H9 (cell line): Measurements from ENCODE around the gene OTULIN. TPM values are rescaled to one million over a fixed set of nuclear protein-coding genes. Genes with fewer than 3 reads are reported as not detected.

Experiments used
- DNase-seq: peaks from one replicate; pipeline ENCODE4 v3.0.0-alpha.2; 2017
- H2AFZ ChIP-seq: one replicate; pipeline ENCODE4 v1.6.1; 2013; ENCODE audit warnings: mild to moderate bottlenecking, low read length, control low read depth, moderate library complexity
- H2AK5ac ChIP-seq: 2 replicates; pipeline ENCODE4 v1.6.1; 2013; ENCODE audit warnings: low read length, control low read depth, mixed read lengths; ENCODE audit not compliant: insufficient read length
- H2BK120ac ChIP-seq: one replicate; pipeline ENCODE4 v1.6.1; 2013; ENCODE audit warnings: low read depth, mild to moderate bottlenecking, low read length, control low read depth, inconsistent platforms; ENCODE audit not compliant: poor library complexity, severe bottlenecking
- H2BK12ac ChIP-seq: 2 replicates; pipeline ENCODE4 v1.6.1; 2013; ENCODE audit warnings: low read length, control low read depth, mixed read lengths, low read depth; ENCODE audit not compliant: insufficient read length
- H2BK15ac ChIP-seq: 2 replicates; pipeline ENCODE4 v1.6.1; 2013; ENCODE audit warnings: low read depth, low read length, control low read depth
- H2BK20ac ChIP-seq: one replicate; pipeline ENCODE4 v1.6.1; 2013; ENCODE audit warnings: low read depth, mild to moderate bottlenecking, low read length, control low read depth, inconsistent platforms; ENCODE audit not compliant: poor library complexity, severe bottlenecking
- H2BK5ac ChIP-seq: 2 replicates; pipeline ENCODE4 v1.6.1; 2013; ENCODE audit warnings: low read length, control low read depth, mixed read lengths; ENCODE audit not compliant: insufficient read length
- H3K14ac ChIP-seq: 2 replicates; pipeline ENCODE4 v1.6.1; 2013; ENCODE audit warnings: low read length, control low read depth; ENCODE audit not compliant: insufficient read depth
- H3K18ac ChIP-seq: 2 replicates; pipeline ENCODE4 v1.6.1; 2013; ENCODE audit warnings: low read depth, mild to moderate bottlenecking, mixed read lengths, low read length, control low read depth; ENCODE audit not compliant: insufficient read length
- H3K23ac ChIP-seq: 2 replicates; pipeline ENCODE4 v1.6.1; 2013; ENCODE audit warnings: low read length, control low read depth, mixed read lengths, low read depth; ENCODE audit not compliant: insufficient read length
- H3K23me2 ChIP-seq: 2 replicates; pipeline ENCODE4 v1.6.1; 2013; ENCODE audit warnings: low read depth, mild to moderate bottlenecking, mixed read lengths, low read length, control low read depth; ENCODE audit not compliant: insufficient read length, poor library complexity, severe bottlenecking
- H3K27ac ChIP-seq: 2 replicates; pipeline ENCODE4 v1.5.1; 2013; ENCODE audit warnings: low read length, control low read depth, mixed read lengths, low read depth; ENCODE audit not compliant: insufficient read length
- H3K27me3 ChIP-seq: 2 replicates; pipeline ENCODE4 v1.6.1; 2013; ENCODE audit warnings: low read length, control low read depth, inconsistent platforms; ENCODE audit not compliant: insufficient read depth
- H3K4ac ChIP-seq: 2 replicates; pipeline ENCODE4 v1.6.1; 2013; ENCODE audit warnings: low read depth, mild to moderate bottlenecking, control low read depth, inconsistent platforms, low read length, moderate library complexity
- H3K4me1 ChIP-seq: 2 replicates; pipeline ENCODE4 v1.6.1; 2013; ENCODE audit warnings: low read length, control low read depth, inconsistent platforms; ENCODE audit not compliant: insufficient read depth
- H3K4me2 ChIP-seq: 2 replicates; pipeline ENCODE4 v1.6.1; 2013; ENCODE audit warnings: low read length, control low read depth, mixed read lengths; ENCODE audit not compliant: insufficient read length, insufficient read depth
- H3K56ac ChIP-seq: 2 replicates; pipeline ENCODE4 v1.6.1; 2013; ENCODE audit warnings: low read depth, mild to moderate bottlenecking, mixed read lengths, low read length, control low read depth; ENCODE audit not compliant: insufficient read length
- H3K79me1 ChIP-seq: 2 replicates; pipeline ENCODE4 v1.6.1; 2013; ENCODE audit warnings: low read depth, mild to moderate bottlenecking, moderate library complexity, low read length, control low read depth, inconsistent platforms; ENCODE audit not compliant: insufficient read depth, poor library complexity, severe bottlenecking
- H3K79me2 ChIP-seq: 2 replicates; pipeline ENCODE4 v1.6.1; 2013; ENCODE audit warnings: low read length, control low read depth, inconsistent platforms; ENCODE audit not compliant: insufficient read depth
- H3K9ac ChIP-seq: 2 replicates; pipeline ENCODE4 v1.6.1; 2013; ENCODE audit warnings: low read length, control low read depth, mixed read lengths; ENCODE audit not compliant: insufficient read length; ENCODE audit errors: extremely low read depth
- H3K9me3 ChIP-seq: one replicate; pipeline ENCODE4 v1.6.1; 2013; ENCODE audit warnings: low read depth, low read length, inconsistent platforms; ENCODE audit not compliant: control insufficient read depth
- H3T11ph ChIP-seq: one replicate; pipeline ENCODE4 v1.6.1; 2013; ENCODE audit warnings: mild to moderate bottlenecking, low read length, control low read depth, inconsistent platforms
- H4K20me1 ChIP-seq: one replicate; pipeline ENCODE4 v1.6.1; 2013; ENCODE audit not compliant: control insufficient read depth, insufficient read length, insufficient read depth
- H4K5ac ChIP-seq: 2 replicates; pipeline ENCODE4 v1.6.1; 2013; ENCODE audit warnings: low read depth, mild to moderate bottlenecking, mixed read lengths, low read length, control low read depth; ENCODE audit not compliant: insufficient read length
- H4K8ac ChIP-seq: replicated peaks from 2 replicates; pipeline ENCODE4 v1.6.1; 2013; ENCODE audit warnings: low read length, control low read depth, mixed read lengths, low read depth; ENCODE audit not compliant: insufficient read length
- H4K91ac ChIP-seq: 2 replicates; pipeline ENCODE4 v1.6.1; 2013; ENCODE audit warnings: low read depth, mild to moderate bottlenecking, moderate library complexity, mixed read lengths, low read length, control low read depth; ENCODE audit not compliant: insufficient read length
- H3K27ac Mint-ChIP-seq, 3 experiments: 2 replicates in 2 of 3; 3 replicates in 1 of 3; pipeline ENCODE4 v1.8.0; 2020 to 2021; ENCODE audit warnings: mixed read lengths in 3 of 3, mild to moderate bottlenecking in 1 of 3, moderate library complexity in 1 of 3
- H3K27me3 Mint-ChIP-seq: 2 replicates; pipeline ENCODE4 v1.8.0; 2021; ENCODE audit warnings: low read depth, mild to moderate bottlenecking, moderate library complexity, mixed read lengths
- H3K36me3 Mint-ChIP-seq, 3 experiments: 2 replicates in 2 of 3; 3 replicates in 1 of 3; pipeline ENCODE4 v1.8.0; 2020 to 2021; ENCODE audit warnings: low read depth in 3 of 3, mixed read lengths in 3 of 3; ENCODE audit not compliant: insufficient read depth in 1 of 3
- H3K4me1 Mint-ChIP-seq, 2 experiments: 2 replicates each; pipeline ENCODE4 v1.8.0; 2020; ENCODE audit warnings: mixed read lengths in 2 of 2
- H3K4me3 Mint-ChIP-seq, 2 experiments: 2 replicates in 1 of 2; 3 replicates in 1 of 2; pipeline ENCODE4 v1.8.0; 2020 to 2021; ENCODE audit warnings: mild to moderate bottlenecking in 2 of 2, mixed read lengths in 2 of 2, moderate library complexity in 1 of 2
- H3K9me3 Mint-ChIP-seq, 2 experiments: 2 replicates in 1 of 2; 3 replicates in 1 of 2; pipeline ENCODE4 v1.8.0; 2020; ENCODE audit warnings: mild to moderate bottlenecking in 2 of 2, mixed read lengths in 2 of 2, moderate library complexity in 1 of 2
- CTCF ChIP-seq: fragments of 200-600 bp; sonication (generic); conservative IDR thresholded peaks from 3 replicates; pipeline ENCODE4 v1.8.0; 2021; ENCODE audit warnings: antibody characterized with exemption, mild to moderate bottlenecking
- WGBS: extraction: QIAGEN DNeasy Blood & Tissue Kit; methylation state at CpG from one replicate; pipeline ENCODE4 v1.1.7; 2013; ENCODE audit warnings: missing lambda C conversion rate, low lambda C conversion rate, mixed read lengths; ENCODE audit not compliant: insufficient read length; ENCODE audit errors: extremely low coverage; 5-methylcytosine and 5-hydroxymethylcytosine counted together
- total RNA-seq: library from RNA; stranded (reverse); gene quantifications from 2 replicates; pipeline ENCODE4 v1.2.1, GENCODE V29; 2021

The OTULIN gene
- total RNA-seq, 1 experiment from 2014 or later: 35.8 TPM

GRCh38 chr5:14617441-14617840, 47.1 kb upstream of the OTULIN start:
- no peak overlapping the region for H3K27ac Mint-ChIP-seq
- H3K4me3 Mint-ChIP-seq: no peak overlapping the region
- H3K23me2 ChIP-seq: no peaks in the 10 kb centered on the region

More at GRCh38 chr5:14617441-14617840, 47.1 kb upstream of the OTULIN start:
- H3K4ac ChIP-seq: no peak overlapping the region
- Mint-ChIP-seq H3K36me3 (peaks cover 0 to 10% (median 3%) of the 10 kb centered on the region in 3 experiments; a peak in 1 of 7 replicates), H3K27me3 (no peaks in the 10 kb centered on the region), H3K4me1 (no peaks in the 10 kb centered on the region), H3K9me3 (no peaks in the 10 kb centered on the region; a peak in 1 of 5 replicates)
- H3K79me2 ChIP-seq: no peaks in the 10 kb centered on the region
- no peak overlapping the region for H2BK5ac ChIP-seq
- no peak overlapping the region for H2BK12ac ChIP-seq
- H2AFZ ChIP-seq: no peak overlapping the region
- no peaks in the 10 kb centered on the region for H3K27me3 ChIP-seq
- H3K9me3 ChIP-seq: no peaks in the 10 kb centered on the region
- no peak overlapping the region for H3K4me2 ChIP-seq
- H3T11ph ChIP-seq: no peak overlapping the region
- no peaks in the 10 kb centered on the region for H3K79me1 ChIP-seq
- TF ChIP-seq CTCF: no peak
- H4K20me1 ChIP-seq: no peaks in the 10 kb centered on the region
- no peak overlapping the region for H3K23ac ChIP-seq
- H3K56ac ChIP-seq: no peak overlapping the region
- no peaks in the 10 kb centered on the region for H3K4me1 ChIP-seq
- no peak overlapping the region for H2BK20ac ChIP-seq
- H3K14ac ChIP-seq: no peak overlapping the region
- no peak overlapping the region for H4K91ac ChIP-seq
- no peak overlapping the region for H3K9ac ChIP-seq
- H2BK120ac ChIP-seq: no peak overlapping the region
- no peak overlapping the region for H3K18ac ChIP-seq
- WGBS: no CpG with 5 or more reads among the region's 4 CpGs
- DNase-seq: no peak
- H2AK5ac ChIP-seq: no peak overlapping the region
- no peak overlapping the region for H4K8ac ChIP-seq
- no peak overlapping the region for H2BK15ac ChIP-seq
- H4K5ac ChIP-seq: no peak overlapping the region
- H3K27ac ChIP-seq: no peak overlapping the region
